ACC112 (cell line): ENCODE data around the gene CAPZB.
"Not testable (repeated sequence)": the region's sequence is repeated elsewhere in the genome, so short reads cannot be mapped to it uniquely, and the experiment has no call there.

ENCODE experiments used
- H2AFZ ChIP-seq: fragments of 200-600 bp; sonication (generic); one replicate; pipeline ENCODE4 v1.6.0; 2017; ENCODE audit warnings: antibody characterized with exemption, low read length; ENCODE audit not compliant: unreplicated experiment
- H3K27ac ChIP-seq: fragments of 200-600 bp; sonication (generic); 2 replicates; pipeline ENCODE4 v1.5.1; 2014; ENCODE audit warnings: low read depth, mild to moderate bottlenecking, antibody characterized with exemption, low read length, moderate library complexity
- H3K27me3 ChIP-seq: fragments of 200-600 bp; sonication (generic); 2 replicates; pipeline ENCODE4 v1.6.1; 2014; ENCODE audit warnings: mild to moderate bottlenecking, antibody characterized with exemption, low read length, moderate library complexity, mixed read lengths; ENCODE audit not compliant: insufficient read depth
- H3K36me3 ChIP-seq: fragments of 200-600 bp; sonication (generic); 2 replicates; pipeline ENCODE4 v1.6.1; 2016; ENCODE audit warnings: mild to moderate bottlenecking, antibody characterized with exemption, low read length, moderate library complexity, mixed read lengths; ENCODE audit not compliant: insufficient read depth
- H3K4me1 ChIP-seq: fragments of 200-600 bp; sonication (generic); one replicate; pipeline ENCODE4 v1.6.1; 2016; ENCODE audit warnings: low read length, mixed read lengths; ENCODE audit not compliant: insufficient read depth, unreplicated experiment, control insufficient read depth
- H3K4me3 ChIP-seq: fragments of 200-600 bp; sonication (generic); 2 replicates; pipeline ENCODE4 v1.5.1; 2014; ENCODE audit warnings: mild to moderate bottlenecking, low read depth, low read length
- H3K79me2 ChIP-seq: fragments of 200-600 bp; sonication (generic); one replicate; pipeline ENCODE4 v1.6.0; 2016; ENCODE audit warnings: low read length; ENCODE audit not compliant: control insufficient read depth, unreplicated experiment, insufficient read depth

CAPZB gene

DNA sequence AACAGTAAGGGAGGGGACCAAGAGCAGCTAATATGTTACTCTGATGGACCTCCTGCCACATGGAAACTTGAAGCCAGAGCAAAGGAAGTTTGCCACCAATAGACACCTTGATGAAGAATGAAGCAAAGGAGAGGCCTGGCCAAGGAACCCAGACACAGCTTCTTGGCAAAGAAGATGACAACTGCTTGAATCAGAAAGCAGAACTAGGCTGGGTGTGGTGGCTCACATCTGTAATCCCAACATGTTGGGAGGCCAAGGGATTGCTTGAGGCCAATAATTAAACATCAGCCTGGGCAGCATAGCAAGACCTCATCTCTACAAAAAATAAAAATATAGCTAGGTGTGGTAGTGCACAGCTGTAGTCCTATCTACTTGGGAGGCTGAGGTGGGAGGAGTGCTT is 31.7 kb upstream of the CAPZB start:
- Histone ChIP-seq H2AFZ (no peak overlapping the region), H3K4me3 (no peak overlapping the region), H3K27me3 (no peaks in the 10 kb centered on the region), H3K36me3 (no peaks in the 10 kb centered on the region), H3K79me2 (no peaks in the 10 kb centered on the region), H3K4me1 (peaks cover 25% of the 10 kb centered on the region), H3K27ac (no peak overlapping the region)

DNA sequence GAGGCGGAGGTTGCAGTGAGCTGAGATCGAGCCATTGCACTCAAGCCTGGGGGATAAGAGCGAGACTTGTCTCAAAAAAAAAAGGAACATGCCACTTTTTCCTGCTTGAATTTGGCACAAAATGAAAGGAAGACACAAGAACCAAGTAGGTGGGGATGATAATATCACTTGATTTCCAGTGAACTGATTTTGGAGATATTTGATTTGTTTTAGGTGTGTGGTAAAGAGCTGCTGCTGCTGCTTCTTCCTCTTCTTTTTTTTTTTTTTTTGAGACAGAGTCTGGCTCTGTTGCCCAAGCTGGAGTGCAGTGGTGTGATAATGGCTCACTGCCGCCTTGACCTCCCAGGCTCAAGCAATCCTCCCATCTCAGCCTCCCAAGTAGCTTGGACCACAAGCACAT is 29.9 kb upstream of the CAPZB start:
- H3K79me2 ChIP-seq, result no peaks in the 10 kb centered on the region
- no peak overlapping the region for H3K4me3 ChIP-seq
- no peak overlapping the region for H2AFZ ChIP-seq
- H3K27me3 ChIP-seq, result no peaks in the 10 kb centered on the region
- H3K4me1 ChIP-seq, result peaks cover 29% of the 10 kb centered on the region
- no peak overlapping the region for H3K27ac ChIP-seq
- no peaks in the 10 kb centered on the region for H3K36me3 ChIP-seq

- H3K4me1 ChIP-seq, result peaks cover 29% of the 10 kb centered on the region
- H3K4me3 ChIP-seq, result no peak overlapping the region
Observed at GRCh38 chr1:19514391-19514831, 29.1 kb upstream of the CAPZB start.

DNA sequence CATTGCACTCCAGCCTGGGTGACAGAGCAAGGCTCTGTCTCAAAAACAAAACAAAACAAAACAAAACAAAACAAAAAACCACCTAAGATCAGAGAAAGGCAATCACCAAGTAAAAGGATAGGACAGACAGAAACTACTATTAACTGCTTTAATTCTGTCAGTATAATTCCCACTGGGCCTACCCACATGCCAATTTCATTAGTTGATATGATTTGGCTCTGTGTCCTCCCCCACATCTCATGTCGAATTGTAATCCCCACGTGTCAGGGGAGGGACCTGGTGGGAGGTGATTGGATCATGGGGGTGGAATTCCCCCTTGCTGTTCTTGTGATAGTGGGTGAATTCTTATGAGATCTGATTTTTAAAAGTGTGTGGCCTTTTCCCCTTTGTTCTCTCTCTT is 27.2 kb upstream of the CAPZB start:
- Histone ChIP-seq H3K27ac (peak overlapping the region; percentile 64; the same call in 1 of the 2 replicates), H3K4me3 (no peak overlapping the region), H2AFZ (no peak overlapping the region), H3K36me3 (no peaks in the 10 kb centered on the region), H3K79me2 (no peaks in the 10 kb centered on the region), H3K4me1 (peaks cover 33% of the 10 kb centered on the region), H3K27me3 (no peaks in the 10 kb centered on the region)

More at GRCh38 chr1:19514391-19514831, 29.1 kb upstream of the CAPZB start:
- Histone ChIP-seq H2AFZ (peak overlapping the region; percentile 48), H3K27me3 (no peaks in the 10 kb centered on the region), H3K36me3 (no peaks in the 10 kb centered on the region), H3K79me2 (no peaks in the 10 kb centered on the region), H3K27ac (peak overlapping the region; percentile 68)

GRCh38 chr1:19511116-19511515 is 25.8 kb upstream of the CAPZB start:
- Histone ChIP-seq H3K4me3 (no peak overlapping the region), H3K27me3 (no peaks in the 10 kb centered on the region), H2AFZ (no peak overlapping the region), H3K79me2 (no peaks in the 10 kb centered on the region), H3K27ac (no peak overlapping the region), H3K4me1 (peaks cover 36% of the 10 kb centered on the region), H3K36me3 (no peaks in the 10 kb centered on the region)

DNA sequence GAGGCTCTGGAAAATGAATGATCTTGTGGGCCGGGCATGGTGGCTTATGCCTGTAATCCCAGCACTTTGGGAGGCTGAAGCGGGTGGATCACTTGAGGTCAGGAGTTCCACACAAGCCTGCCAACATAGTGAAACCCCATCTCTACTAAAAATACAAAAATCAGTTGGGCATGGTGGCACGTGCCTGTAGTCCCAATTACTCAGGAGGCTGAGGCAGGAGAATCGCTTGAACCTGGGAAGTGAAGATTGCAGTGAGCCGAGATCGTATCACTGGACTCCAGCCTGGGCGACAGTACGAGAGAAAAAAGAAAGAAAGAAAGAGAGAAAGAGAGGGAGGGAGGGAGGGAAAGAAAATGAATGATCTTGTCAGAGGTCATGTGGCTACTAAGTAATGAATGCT is 24.3 kb upstream of the CAPZB start:
- H3K79me2 ChIP-seq, H3K27me3 ChIP-seq, H3K36me3 ChIP-seq, H3K4me3 ChIP-seq, H2AFZ ChIP-seq: not testable (repeated sequence)
- Histone ChIP-seq H3K4me1 (peaks cover 49% of the 10 kb centered on the region), H3K27ac (peak overlapping the region; percentile 53; the same call in 1 of the 2 replicates)

GRCh38 chr1:19507516-19507915 is 22.2 kb upstream of the CAPZB start:
- no peaks in the 10 kb centered on the region for H3K27me3 ChIP-seq
- H3K4me1 ChIP-seq, result peaks cover 35% of the 10 kb centered on the region
- no peak overlapping the region for H2AFZ ChIP-seq
- H3K79me2 ChIP-seq, result no peaks in the 10 kb centered on the region
- no peak overlapping the region for H3K27ac ChIP-seq
- no peak overlapping the region for H3K4me3 ChIP-seq
- H3K36me3 ChIP-seq, result no peaks in the 10 kb centered on the region

DNA sequence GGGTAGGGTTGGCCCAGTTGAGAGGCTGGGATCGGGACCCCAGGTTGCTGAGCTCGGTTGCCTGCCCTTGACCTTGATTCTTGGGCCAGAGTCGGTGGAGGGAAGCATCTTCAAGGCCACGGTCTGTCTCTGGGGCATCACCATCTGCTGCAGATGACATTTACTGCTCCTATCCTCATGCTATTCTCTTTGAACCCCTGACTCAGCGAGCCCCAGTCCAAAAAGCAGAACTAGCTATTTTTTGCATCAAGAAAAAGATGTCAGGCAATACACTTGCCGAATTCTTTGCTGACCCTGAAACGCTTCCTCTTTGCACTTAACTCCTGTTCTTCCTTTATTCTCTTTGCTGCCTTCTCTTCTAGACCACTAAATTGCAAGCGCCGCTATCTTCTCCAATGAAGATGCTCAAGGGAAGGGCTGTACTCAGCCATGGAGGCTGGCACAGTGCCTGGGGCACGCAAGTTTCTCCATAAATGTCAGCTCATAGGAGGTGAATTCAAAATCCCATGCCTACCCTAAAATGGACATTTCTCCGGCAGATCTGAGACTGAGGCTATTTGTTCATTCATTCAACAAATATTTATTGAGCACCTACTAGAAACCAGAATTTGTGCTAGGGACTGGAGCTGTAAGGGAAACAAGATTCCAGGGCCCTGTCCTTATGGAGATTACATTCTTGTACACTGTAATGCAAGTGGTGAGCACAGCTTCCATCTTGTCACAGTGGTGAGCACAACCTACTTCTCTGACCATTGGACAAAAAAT is 20.5 kb upstream of the CAPZB start:
- Histone ChIP-seq H2AFZ (no peak overlapping the region), H3K27ac (peak overlapping the region; percentile 94), H3K27me3 (no peaks in the 10 kb centered on the region), H3K4me3 (peak overlapping the region; percentile 52), H3K36me3 (no peaks in the 10 kb centered on the region), H3K4me1 (peaks cover 26% of the 10 kb centered on the region), H3K79me2 (no peaks in the 10 kb centered on the region)

DNA sequence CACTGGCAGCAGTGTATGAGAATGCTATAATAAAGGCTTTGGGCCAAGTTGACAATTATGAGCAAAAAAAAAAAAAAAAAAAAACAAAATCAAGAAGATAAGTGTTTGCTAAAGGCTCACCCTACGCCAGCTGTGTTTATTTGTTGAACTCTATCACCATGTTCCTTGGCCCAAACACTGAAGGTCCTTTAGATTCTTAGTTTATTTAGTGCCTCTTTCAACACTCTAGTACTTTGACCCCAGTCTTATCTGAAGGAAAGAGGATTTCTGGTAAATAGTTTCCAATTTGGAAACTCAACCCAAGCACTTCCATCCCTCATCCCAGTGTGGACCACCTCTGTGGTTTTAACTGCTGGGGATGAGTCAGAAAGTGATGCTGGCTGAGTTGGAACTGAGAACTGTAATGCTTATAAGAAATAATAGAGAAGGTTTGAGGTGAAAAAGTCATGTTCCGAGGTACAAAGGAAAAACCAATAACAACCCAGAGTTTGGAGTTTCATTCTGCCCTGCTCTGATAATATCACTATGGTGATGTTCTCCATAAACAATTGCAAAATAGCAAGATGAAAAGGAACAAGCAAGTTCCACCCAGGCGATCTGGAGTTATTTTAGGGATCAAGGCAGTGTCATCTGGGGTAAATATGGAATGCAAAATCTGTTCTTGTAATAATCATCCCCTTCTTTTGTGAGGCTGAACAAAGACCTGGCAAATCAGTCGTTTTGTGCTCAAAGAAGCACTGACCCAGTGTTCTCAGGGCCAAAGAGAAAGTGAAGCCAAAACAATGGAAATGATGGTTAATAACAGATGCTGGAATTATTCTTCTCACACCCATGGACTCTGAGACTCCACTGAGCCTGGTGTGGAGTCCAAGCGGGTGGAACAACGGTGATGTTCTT is 19.7 kb upstream of the CAPZB start:
- Histone ChIP-seq H3K4me3 (peak overlapping the region; percentile 52), H3K27ac (peak overlapping the region; percentile 94), H2AFZ (no peak overlapping the region)

DNA sequence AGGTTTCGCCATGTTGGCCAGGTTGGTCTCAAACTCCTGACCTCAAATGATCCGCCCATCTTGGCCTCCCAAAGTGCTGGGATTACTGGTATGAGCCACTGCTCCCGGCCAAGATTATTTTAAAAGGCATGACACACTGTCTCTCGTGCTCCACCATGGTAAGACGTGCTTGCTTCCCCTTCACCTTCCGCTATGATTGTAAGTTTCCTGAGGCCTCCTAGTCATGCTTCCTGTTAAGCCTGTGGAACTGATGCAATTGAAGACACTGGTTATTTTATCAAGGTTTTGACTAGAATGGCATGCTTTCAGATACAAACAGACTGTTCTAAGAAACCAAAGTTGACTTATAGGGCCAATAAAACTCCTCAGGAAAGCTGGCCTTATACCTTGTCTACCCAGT is 16.9 kb upstream of the CAPZB start:
- H3K79me2 ChIP-seq, H3K27me3 ChIP-seq, H3K27ac ChIP-seq, H2AFZ ChIP-seq, H3K4me3 ChIP-seq, H3K36me3 ChIP-seq: not testable (repeated sequence)
- peaks cover 22% of the 10 kb centered on the region for H3K4me1 ChIP-seq

More for the DNA sequence above, 19.7 kb upstream of the CAPZB start:
- Histone ChIP-seq H3K36me3 (no peaks in the 10 kb centered on the region), H3K79me2 (no peaks in the 10 kb centered on the region), H3K4me1 (peaks cover 26% of the 10 kb centered on the region), H3K27me3 (no peaks in the 10 kb centered on the region)
